GM20431 (cell line): ENCODE measurements around the gene C5orf47.

ENCODE experiments used
- in situ Hi-C: fragments of 300-500 bp; cut with MseI, MboI; formaldehyde crosslinking; loops from one replicate; pipeline ENCODE4 v1.15.0; 2020; ENCODE audit warnings: low sequenced_read_pairs; ENCODE audit not compliant: unreplicated experiment

C5orf47 gene

DNA sequence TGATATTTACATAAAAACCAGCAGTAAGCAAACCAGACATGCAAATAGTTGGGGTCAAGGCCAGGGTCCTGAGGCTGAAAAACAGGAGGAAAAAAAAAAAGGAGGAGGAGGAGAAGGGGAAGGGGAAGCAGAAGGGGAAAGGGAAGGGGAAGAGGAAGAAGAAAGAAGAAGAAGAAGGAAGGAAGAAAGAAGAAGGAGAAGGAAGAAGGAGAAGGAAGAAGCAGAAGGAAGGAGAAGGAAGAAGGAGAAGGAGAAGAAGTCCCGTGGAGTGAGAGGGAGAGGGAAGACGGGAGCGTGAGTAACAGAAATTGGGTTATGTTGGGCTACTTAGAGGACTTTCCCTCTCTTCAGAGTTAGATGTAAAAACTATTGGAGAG lies 31.9 kb downstream of the C5orf47 start:
- in situ Hi-C loops: no loop called here

DNA sequence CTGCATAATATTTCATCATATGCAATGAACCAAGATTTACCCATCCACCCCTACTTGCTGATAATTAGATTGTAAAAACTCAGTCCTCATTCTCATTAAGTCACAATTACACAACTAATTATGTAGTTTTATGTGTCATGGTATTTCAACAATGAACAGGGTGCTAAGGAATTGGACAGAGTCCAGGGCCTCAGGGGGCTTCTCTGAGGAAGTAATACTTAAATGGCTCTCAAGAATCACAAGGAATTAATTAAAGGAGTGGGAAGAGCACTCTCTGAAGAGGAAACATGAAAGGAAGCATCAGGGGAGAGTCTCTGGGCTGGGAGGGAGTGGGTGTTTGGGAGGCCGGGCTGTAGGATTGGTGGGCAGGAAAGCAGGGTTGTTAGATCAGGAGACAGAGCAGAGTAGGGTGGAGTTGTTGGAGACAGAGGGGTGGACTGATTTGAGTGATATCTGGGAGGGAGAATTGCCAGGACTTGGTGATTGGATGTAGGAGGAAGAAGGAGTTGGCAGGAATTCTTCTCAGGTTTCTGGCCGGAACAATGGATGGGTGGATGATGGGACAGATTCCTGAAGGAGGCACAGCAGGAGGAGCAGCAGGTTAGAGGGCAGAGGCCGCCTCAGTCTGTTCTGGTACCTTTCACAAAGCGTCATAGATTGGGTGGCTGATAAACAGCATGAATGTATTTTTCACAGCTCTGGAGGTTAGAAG lies 33.6 kb downstream of the C5orf47 start:
- in situ Hi-C loops: no loop called here

DNA sequence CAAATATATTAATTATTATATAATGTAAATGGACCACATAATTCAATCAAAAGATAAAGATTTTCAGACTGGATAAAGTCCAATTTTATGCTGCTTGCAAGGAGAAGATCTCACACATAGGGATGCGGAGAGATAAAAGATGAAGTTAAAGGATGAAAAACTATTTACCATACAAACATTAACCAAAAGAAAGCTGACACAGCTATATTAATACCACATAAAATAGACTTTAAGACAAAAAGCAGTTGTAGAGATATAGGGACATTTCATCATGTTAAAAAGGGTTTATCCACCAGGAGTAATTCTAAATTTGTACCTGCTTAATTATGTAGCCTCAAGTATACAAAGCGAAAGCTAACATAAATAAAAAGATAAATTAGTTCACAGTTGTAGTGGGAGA lies 41.3 kb downstream of the C5orf47 start:
- in situ Hi-C loops: no loop called here

DNA sequence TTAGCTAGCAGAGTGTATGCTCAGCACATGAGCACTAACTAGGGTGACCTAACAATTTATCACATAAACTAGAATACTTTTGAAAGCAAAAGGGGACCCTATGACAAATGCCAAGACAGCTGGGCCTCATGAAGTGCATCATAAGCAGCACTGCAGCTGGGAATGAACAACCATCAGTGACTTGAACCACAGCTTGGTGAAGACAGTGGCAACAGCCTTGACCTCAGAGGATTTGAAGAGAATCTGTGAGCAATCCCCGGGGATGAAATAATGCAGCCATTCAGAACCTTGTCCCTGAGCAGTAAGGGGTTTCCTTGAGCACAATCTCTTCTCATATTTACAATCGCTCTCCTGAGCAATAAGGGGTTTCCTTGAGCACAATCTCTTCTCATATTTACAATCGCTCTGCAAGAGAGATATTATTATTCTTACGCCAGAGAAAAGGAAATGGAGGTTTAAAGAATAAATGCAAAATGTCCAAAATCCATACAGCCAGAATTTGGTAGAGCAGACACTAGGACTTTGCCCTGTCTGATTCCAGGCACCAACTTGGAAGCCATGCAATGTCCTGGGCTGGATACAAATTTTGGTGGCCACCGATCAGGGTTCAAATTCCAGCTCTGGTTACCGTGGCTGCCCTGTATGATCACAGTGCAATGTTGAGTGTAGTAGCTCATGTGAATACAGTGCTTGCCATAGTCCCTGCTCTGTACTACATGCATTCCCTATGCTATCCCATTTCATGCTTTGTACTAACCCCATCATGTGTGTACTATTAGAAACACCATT lies 55.7 kb downstream of the C5orf47 start:
- in situ Hi-C loops: loop anchor here (10.0 kb wide), 1 partner anchor 270 kb away; no protein-coding TSS in a partner anchor

DNA sequence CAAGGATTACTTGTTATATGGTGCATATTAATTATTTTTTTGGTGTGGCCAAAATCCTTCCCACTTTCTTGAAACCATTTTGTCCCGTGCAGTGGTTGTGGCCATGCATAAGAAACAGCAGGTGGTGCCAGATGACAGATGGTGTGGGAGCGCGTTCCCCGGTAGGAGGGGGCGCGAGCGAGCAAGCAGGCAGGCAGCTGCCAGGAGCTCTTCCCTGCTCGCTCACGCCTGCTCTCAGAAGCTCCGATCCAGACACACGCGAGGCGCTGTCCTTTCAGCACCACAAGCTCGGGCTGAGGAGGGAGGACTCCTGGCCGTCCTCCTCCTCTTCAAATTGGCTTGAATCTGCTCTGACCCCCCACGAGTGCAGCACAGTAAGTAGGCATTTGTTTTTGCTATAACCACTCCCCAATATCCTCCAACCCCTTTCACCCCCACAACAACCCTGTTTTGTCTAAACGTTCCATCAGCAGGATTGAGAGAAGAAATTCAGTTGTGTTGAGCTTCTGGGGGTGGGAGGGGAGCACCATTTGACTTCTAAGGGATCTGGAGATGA lies 56.6 kb downstream of the C5orf47 start, which contains the start of gene NSG2:
Gene NSG2 (plus strand): TSS at position 237 of the 556 bp plus-strand sequence. CDS start 1,050 bp downstream, outside the sequence.
- in situ Hi-C loops: loop anchor here (10.0 kb wide), 1 partner anchor 269 kb away; no protein-coding TSS in a partner anchor

DNA sequence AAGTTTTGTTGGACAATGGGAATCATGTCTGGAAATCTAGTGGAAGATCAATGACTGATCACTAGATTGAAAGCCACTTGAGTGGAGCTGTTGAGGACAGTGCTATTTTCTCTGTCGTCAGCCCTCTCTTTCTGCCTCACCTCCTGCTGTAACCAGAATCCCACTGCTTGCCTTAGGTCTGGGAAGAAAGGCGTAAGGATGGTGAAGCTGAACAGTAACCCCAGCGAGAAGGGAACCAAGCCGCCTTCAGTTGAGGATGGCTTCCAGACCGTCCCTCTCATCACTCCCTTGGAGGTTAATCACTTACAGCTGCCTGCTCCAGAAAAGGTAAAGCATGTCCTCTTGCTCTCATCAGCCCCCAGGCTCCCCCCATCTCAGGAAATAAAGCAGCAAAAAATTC lies 57.6 kb downstream of the C5orf47 start:
- in situ Hi-C loops: loop anchor here (10.0 kb wide), 1 partner anchor 268 kb away; no protein-coding TSS in a partner anchor

DNA sequence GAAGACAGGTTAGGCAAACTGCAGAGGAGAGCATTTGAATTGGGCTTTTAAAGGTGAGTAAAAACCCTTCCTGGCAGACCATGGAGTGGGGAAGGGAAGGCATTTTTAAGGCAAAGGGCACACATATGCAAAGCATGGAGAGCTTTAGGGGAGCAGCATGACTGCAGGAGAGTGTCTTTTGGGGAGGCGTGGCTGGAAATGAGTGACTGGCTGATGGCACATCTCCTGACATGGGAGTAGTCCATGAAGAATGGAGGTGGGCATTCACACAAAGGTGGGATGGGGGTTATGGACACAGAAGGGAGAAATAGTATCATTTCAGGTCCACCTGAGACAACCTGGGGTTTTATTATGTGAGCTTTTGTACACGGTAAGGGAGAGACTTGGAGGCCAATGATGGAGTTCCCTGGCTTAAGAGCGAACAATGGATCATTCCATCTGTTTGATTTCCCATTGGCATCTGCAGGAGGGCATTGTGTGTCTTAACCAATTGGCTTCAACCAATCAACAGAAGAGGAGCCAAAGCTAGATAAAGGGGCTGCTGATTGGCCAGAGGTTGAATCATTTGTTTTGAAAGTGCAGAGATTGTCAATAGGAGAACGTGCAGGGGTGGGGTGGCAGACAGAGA lies 58.6 kb downstream of the C5orf47 start:
- in situ Hi-C loops: loop anchor here (10.0 kb wide), 1 partner anchor 267 kb away; no protein-coding TSS in a partner anchor

DNA sequence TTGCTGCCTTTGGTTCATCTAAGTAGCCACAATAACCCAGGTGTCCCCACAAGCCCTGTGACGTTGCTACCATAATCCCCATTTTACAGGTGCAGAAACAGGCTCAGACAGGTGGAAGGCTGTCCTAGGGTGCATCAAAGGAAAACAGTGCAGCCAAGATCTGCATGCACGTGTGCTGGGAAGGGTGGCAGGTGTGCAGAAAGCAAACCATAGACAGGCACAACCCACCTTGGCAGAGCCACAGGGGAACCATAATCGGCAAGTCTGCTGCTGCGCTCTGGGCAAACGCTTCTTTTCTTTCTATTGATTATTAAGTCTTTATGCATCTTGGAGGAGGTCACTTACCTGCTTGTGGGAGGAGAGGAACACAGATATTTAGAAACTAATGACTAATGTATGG lies 63.7 kb downstream of the C5orf47 start:
- in situ Hi-C loops: no loop called here

DNA sequence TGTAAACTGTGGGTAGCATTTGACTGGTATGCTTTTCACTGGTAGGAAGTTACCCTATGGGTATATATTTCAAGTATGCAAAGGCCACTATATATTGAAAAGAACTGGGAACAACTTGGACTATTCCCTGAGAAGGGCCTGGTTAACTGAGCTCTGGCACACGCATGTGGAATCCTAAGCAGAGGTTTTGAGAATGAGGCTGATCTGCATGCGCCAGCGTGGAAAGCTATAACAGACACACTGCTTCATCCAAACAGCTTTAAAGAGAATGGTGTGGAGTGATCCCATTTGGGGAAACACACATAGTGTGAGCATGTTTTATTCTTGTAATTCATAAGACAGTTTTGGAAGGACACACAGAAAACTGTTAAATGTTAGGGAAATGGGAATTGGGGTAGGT lies 64.9 kb downstream of the C5orf47 start:
- in situ Hi-C loops: no loop called here
